Liver (tissue), 9 donors: ENCODE measurements around the gene SIK3. TPM values are rescaled to one million over a fixed set of nuclear protein-coding genes. Genes with fewer than 3 reads are reported as not detected.

Source experiments
- DNase-seq: peaks from one replicate; pipeline ENCODE4 v3.0.0-alpha.2; 2017; ENCODE audit warnings: low spot score
- H3K27ac ChIP-seq, 2 donors: one replicate each; pipeline ENCODE4 v1.7.0; 2013; ENCODE audit warnings: inconsistent platforms in 2 of 2, low read length in 2 of 2, control low read depth in 1 of 2, low read depth in 1 of 2, mild to moderate bottlenecking in 1 of 2
- H3K27me3 ChIP-seq, 4 donors: one replicate each; pipeline versions ENCODE4 v1.6.1 to v1.7.0; 2013; ENCODE audit warnings: low read length in 3 of 4, inconsistent platforms in 1 of 4, mild to moderate bottlenecking in 1 of 4, moderate library complexity in 1 of 4; ENCODE audit not compliant: control insufficient read depth in 4 of 4, insufficient read depth in 4 of 4
- H3K36me3 ChIP-seq, 4 donors: one replicate each; pipeline versions ENCODE4 v1.6.1 to v1.7.0; 2013; ENCODE audit warnings: low read length in 3 of 4, mild to moderate bottlenecking in 3 of 4, low read depth in 1 of 4, moderate library complexity in 1 of 4; ENCODE audit not compliant: control insufficient read depth in 4 of 4, insufficient read depth in 3 of 4
- H3K4me1 ChIP-seq, 4 donors: one replicate each; pipeline versions ENCODE4 v1.6.1 to v1.7.0; 2013; ENCODE audit warnings: low read length in 3 of 4, mild to moderate bottlenecking in 3 of 4, moderate library complexity in 1 of 4; ENCODE audit not compliant: control insufficient read depth in 4 of 4, insufficient read depth in 4 of 4
- H3K4me3 ChIP-seq, 3 donors: one replicate each; pipeline versions ENCODE4 v1.6.1 to v1.7.0; 2013; ENCODE audit warnings: low read length in 3 of 3, control low read depth in 1 of 3, low read depth in 1 of 3, mild to moderate bottlenecking in 1 of 3
- H3K9ac ChIP-seq, 2 donors: one replicate each; pipeline ENCODE4 v1.7.0; 2013; ENCODE audit warnings: low read length in 2 of 2, mild to moderate bottlenecking in 2 of 2, moderate library complexity in 2 of 2, control low read depth in 1 of 2, low read depth in 1 of 2
- H3K9me3 ChIP-seq, 4 donors: one replicate each; pipeline versions ENCODE4 v1.6.1 to v1.7.0; 2013; ENCODE audit warnings: low read length in 3 of 4; ENCODE audit not compliant: control insufficient read depth in 4 of 4
- ATF3 ChIP-seq: IDR thresholded peaks from 2 replicates; pipeline ENCODE4 v1.6.1; 2016; ENCODE audit warnings: antibody characterized with exemption
- CTCF ChIP-seq: fragments of 150-350 bp; IDR thresholded peaks from 2 replicates; pipeline ENCODE4 v1.5.1; 2017; ENCODE audit warnings: improper control_type of control experiment, low read depth, low read length; ENCODE audit not compliant: missing input control
- EGR1 ChIP-seq, 2 donors: IDR thresholded peaks; 2 replicates each; pipeline ENCODE4 v1.6.1; 2016 to 2018; ENCODE audit warnings: antibody characterized with exemption in 2 of 2, low read depth in 2 of 2
- FOXA1 ChIP-seq: IDR thresholded peaks from 2 replicates; pipeline ENCODE4 v1.6.1; 2016; ENCODE audit warnings: antibody characterized with exemption
- FOXA2 ChIP-seq: IDR thresholded peaks from 2 replicates; pipeline ENCODE4 v1.6.1; 2016; ENCODE audit warnings: antibody characterized with exemption
- GABPA ChIP-seq, 2 donors: IDR thresholded peaks in 1 of 2; conservative IDR thresholded peaks in 1 of 2; 2 replicates each; pipeline ENCODE4 v1.6.1; 2016; ENCODE audit warnings: antibody characterized with exemption in 2 of 2, mild to moderate bottlenecking in 1 of 2, moderate library complexity in 1 of 2
- HNF4A ChIP-seq, 2 donors: conservative IDR thresholded peaks; 2 replicates each; pipeline ENCODE4 v1.6.1; 2016; ENCODE audit warnings: antibody characterized with exemption in 2 of 2, mild to moderate bottlenecking in 2 of 2
- HNF4G ChIP-seq: IDR thresholded peaks from 2 replicates; pipeline ENCODE4 v1.6.1; 2016; ENCODE audit warnings: antibody characterized with exemption
- JUND ChIP-seq, 2 donors: IDR thresholded peaks; 2 replicates each; pipeline ENCODE4 v1.6.1; 2016; ENCODE audit warnings: antibody characterized with exemption in 2 of 2
- MAX ChIP-seq: IDR thresholded peaks from 2 replicates; pipeline ENCODE4 v1.6.1; 2016; ENCODE audit warnings: antibody characterized with exemption
- NR2F2 ChIP-seq: IDR thresholded peaks from 2 replicates; pipeline ENCODE4 v1.6.1; 2016; ENCODE audit warnings: antibody characterized with exemption
- RAD21 ChIP-seq, 2 donors: IDR thresholded peaks; 2 replicates each; pipeline ENCODE4 v1.6.1; 2016; ENCODE audit warnings: antibody characterized with exemption in 2 of 2, mild to moderate bottlenecking in 2 of 2
- REST ChIP-seq: IDR thresholded peaks from 2 replicates; pipeline ENCODE4 v1.6.1; 2016; ENCODE audit warnings: antibody characterized with exemption, mild to moderate bottlenecking
- RXRA ChIP-seq, 2 donors: IDR thresholded peaks; 2 replicates each; pipeline ENCODE4 v1.6.1; 2017 to 2018; ENCODE audit warnings: antibody characterized with exemption in 2 of 2, mild to moderate bottlenecking in 1 of 2
- SP1 ChIP-seq: IDR thresholded peaks from 2 replicates; pipeline ENCODE4 v1.6.1; 2018; ENCODE audit warnings: antibody characterized with exemption, mild to moderate bottlenecking
- TAF1 ChIP-seq: conservative IDR thresholded peaks from 2 replicates; pipeline ENCODE4 v1.6.1; 2016; ENCODE audit warnings: antibody characterized with exemption, mild to moderate bottlenecking
- YY1 ChIP-seq: IDR thresholded peaks from 2 replicates; pipeline ENCODE4 v1.6.1; 2016; ENCODE audit warnings: antibody characterized with exemption, mild to moderate bottlenecking
- WGBS: extraction: QIAGEN DNeasy Blood & Tissue Kit; methylation state at CpG from one replicate; pipeline ENCODE4 v1.1.7; 2013; 5-methylcytosine and 5-hydroxymethylcytosine counted together
- polyA plus RNA-seq, 2 donors: library from polyadenylated mRNA; stranded (reverse) in 1 of 2; unstranded in 1 of 2; fragments of 200-250 nt in 1 of 2; fragments of >200 nt in 1 of 2; fragmentation: Nextera tagmentation in 1 of 2; extraction: Ambion mirVana in 1 of 2; gene quantifications; one replicate each; pipeline versions ENCODE4 v1.2.1 to v1.2.3, GENCODE V29; 2013 to 2015
- total RNA-seq, 2 donors: library from RNA; depleted of rRNA; stranded (reverse); fragments of >200 nt; gene quantifications; one replicate each; pipeline ENCODE4 v1.2.3, GENCODE V29; 2014
- TF ChIP-seq, protein P1 (sequence below): IDR thresholded peaks from 2 replicates; pipeline ENCODE4 v1.6.1; 2016; ENCODE audit warnings: antibody characterized with exemption
- donor health status: healthy.
- donor health status: healthy.
- donor health status: healthy.
- donor health status: healthy.
- donor health status: healthy.

SIK3 gene
- total and polyA plus RNA-seq, 4 donors: 6.9 to 52.4 (median 14.4) TPM

- no peak for DNase-seq
- H3K9me3 ChIP-seq: no peaks in the 10 kb centered on the region
- TF ChIP-seq JUND (IDR thresholded peaks at IDR 0.05): no peak
- no peak overlapping the region for H3K4me3 ChIP-seq
- H3K4me1 ChIP-seq: peaks cover 17 to 44% (median 40%) of the 10 kb centered on the region in 4 donors
- no peaks in the 10 kb centered on the region for H3K27me3 ChIP-seq
- H3K36me3 ChIP-seq: no peaks in the 10 kb centered on the region
- WGBS: 86% methylated on average over 5 of the region's 5 CpGs
- H3K27ac ChIP-seq: no peak overlapping the region
- H3K9ac ChIP-seq: no peak overlapping the region
These were observed 17.9 kb downstream of the SIK3 start for GRCh38 chr11:117080370-117080769.

DNA sequence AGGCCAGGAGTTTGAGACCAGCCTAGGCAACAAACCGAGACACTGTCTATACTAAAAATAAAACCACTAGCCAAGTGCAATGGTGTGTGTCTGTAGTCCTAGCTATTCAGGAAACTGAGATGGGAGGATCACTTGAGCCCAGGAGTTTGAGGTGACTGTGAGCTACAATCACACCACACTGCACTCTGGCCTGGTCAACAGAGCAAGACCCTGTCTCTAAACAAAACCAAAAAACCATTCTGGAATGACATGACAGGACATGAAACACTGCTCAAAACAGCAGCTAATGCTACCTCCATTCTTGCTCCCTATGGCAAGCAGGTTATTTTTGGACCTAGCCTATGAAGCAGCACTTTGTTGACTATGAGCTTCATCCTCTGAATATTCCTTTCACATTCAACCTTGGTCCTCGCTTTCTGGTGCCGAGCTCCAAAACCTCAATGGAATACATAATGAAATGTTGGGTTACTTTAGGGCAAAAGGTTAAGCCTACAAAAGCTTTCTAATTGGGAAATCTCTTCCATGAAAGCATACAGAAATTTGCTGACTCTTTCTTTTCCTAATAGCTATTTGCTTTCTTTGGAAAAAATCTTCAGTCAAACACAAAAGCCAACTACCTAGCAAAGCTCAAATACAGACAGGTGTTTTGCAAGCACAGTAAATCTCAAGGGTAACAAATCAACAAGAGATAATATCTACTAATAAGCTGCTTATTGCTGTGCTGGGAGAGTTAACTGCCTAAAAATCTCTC, 21.1 kb downstream of the SIK3 start:
- TF ChIP-seq HNF4A (conservative IDR thresholded peaks at IDR 0.05) (peak; percentile 76 to 81), TAF1 (no peak), JUND (IDR thresholded peaks at IDR 0.05) (peak; percentile 75 to 93), FOXA2 (peak; percentile 32), REST (peak; percentile 52), GABPA (IDR thresholded peaks at IDR 0.05 in 1 of 2, conservative IDR thresholded peaks at IDR 0.05 in 1 of 2) (peak in 1 of 2 donors; percentile 51), RXRA (IDR thresholded peaks at IDR 0.05) (peak; percentile 98), YY1 (peak; percentile 76), MAX (peak; percentile 71), FOXA1 (no peak), ATF3 (peak; percentile 61), SP1 (peak; percentile 87), RAD21 (IDR thresholded peaks at IDR 0.05) (peak; percentile 61 to 66), NR2F2 (peak; percentile 74), HNF4G (peak; percentile 15), CTCF (no peak), EGR1 (IDR thresholded peaks at IDR 0.05; ENCODE audit: low read depth in 2 of 2) (peak; percentile 59 to 82)
- TF ChIP-seq, protein P1, sequence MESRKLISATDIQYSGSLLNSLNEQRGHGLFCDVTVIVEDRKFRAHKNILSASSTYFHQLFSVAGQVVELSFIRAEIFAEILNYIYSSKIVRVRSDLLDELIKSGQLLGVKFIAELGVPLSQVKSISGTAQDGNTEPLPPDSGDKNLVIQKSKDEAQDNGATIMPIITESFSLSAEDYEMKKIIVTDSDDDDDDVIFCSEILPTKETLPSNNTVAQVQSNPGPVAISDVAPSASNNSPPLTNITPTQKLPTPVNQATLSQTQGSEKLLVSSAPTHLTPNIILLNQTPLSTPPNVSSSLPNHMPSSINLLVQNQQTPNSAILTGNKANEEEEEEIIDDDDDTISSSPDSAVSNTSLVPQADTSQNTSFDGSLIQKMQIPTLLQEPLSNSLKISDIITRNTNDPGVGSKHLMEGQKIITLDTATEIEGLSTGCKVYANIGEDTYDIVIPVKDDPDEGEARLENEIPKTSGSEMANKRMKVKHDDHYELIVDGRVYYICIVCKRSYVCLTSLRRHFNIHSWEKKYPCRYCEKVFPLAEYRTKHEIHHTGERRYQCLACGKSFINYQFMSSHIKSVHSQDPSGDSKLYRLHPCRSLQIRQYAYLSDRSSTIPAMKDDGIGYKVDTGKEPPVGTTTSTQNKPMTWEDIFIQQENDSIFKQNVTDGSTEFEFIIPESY: peak; percentile 71
- H3K9me3 ChIP-seq: no peaks in the 10 kb centered on the region
- H3K27me3 ChIP-seq: no peaks in the 10 kb centered on the region
- no peak overlapping the region for H3K9ac ChIP-seq
- no peak for DNase-seq
- WGBS: 33% methylated on average over 3 of the region's 3 CpGs
- peak overlapping the region; percentile 66 to 79 for H3K27ac ChIP-seq
- no peaks in the 10 kb centered on the region for H3K36me3 ChIP-seq
- peaks cover 23 to 56% (median 50%) of the 10 kb centered on the region in 4 donors for H3K4me1 ChIP-seq
- H3K4me3 ChIP-seq: peak overlapping the region in 1 of 3 donors; percentile 7
